DND-41 (cell line): ENCODE measurements around the gene MGA.

ENCODE experiments used
- EZH2 ChIP-seq: IDR thresholded peaks from 3 replicates; pipeline ENCODE4 v1.6.1; 2012; ENCODE audit warnings: borderline replicate concordance, low read depth, mild to moderate bottlenecking, moderate library complexity, low read length, inconsistent platforms; ENCODE audit not compliant: severe bottlenecking
- TF ChIP-seq, protein P1 (sequence below): IDR thresholded peaks from 2 replicates; pipeline ENCODE4 v1.5.1; 2012; ENCODE audit warnings: borderline replicate concordance, low read length, moderate library complexity, mild to moderate bottlenecking; ENCODE audit not compliant: poor library complexity, severe bottlenecking; ENCODE audit errors: extremely low read depth

- TF ChIP-seq, protein P1, sequence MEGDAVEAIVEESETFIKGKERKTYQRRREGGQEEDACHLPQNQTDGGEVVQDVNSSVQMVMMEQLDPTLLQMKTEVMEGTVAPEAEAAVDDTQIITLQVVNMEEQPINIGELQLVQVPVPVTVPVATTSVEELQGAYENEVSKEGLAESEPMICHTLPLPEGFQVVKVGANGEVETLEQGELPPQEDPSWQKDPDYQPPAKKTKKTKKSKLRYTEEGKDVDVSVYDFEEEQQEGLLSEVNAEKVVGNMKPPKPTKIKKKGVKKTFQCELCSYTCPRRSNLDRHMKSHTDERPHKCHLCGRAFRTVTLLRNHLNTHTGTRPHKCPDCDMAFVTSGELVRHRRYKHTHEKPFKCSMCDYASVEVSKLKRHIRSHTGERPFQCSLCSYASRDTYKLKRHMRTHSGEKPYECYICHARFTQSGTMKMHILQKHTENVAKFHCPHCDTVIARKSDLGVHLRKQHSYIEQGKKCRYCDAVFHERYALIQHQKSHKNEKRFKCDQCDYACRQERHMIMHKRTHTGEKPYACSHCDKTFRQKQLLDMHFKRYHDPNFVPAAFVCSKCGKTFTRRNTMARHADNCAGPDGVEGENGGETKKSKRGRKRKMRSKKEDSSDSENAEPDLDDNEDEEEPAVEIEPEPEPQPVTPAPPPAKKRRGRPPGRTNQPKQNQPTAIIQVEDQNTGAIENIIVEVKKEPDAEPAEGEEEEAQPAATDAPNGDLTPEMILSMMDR = no peak
- no peak for TF ChIP-seq EZH2
Observed at GRCh38 chr15:41799488-41799805, 139.2 kb downstream of the MGA start.
